Measurements from ENCODE around the gene ADGRG3.

- TF ChIP-seq CTCF (conservative IDR thresholded peaks at IDR 0.05; ENCODE audit: low read depth in 2 of 2) (no peak), JUNB (IDR thresholded peaks at IDR 0.05; ENCODE audit: unreplicated experiment) (no peak), EZH2 (IDR thresholded peaks at IDR 0.05; ENCODE audit: low read depth, unreplicated experiment) (no peak), POLR2AphosphoS5 (IDR thresholded peaks at IDR 0.05; ENCODE audit: low read depth) (no peak), REST (IDR thresholded peaks at IDR 0.05; ENCODE audit: unreplicated experiment) (no peak), ZNF114 (CRISPR knock-in tag; IDR thresholded peaks at IDR 0.05) (no peak), EZH2phosphoT487 (IDR thresholded peaks at IDR 0.05; ENCODE audit: unreplicated experiment) (no peak), NANOG (IDR thresholded peaks at IDR 0.05; ENCODE audit: borderline replicate concordance) (no peak)
These were observed 10.9 kb upstream of the ADGRG3 start for GRCh38 chr16:57657228-57657627.

Data from GM23338 (cell line).